Measurements from ENCODE around the gene OIT3.

GRCh38 chr10:72981882-72982529, 88.5 kb downstream of the OIT3 start:
- no peak for TF ChIP-seq EZH2 (IDR thresholded peaks at IDR 0.05; ENCODE audit: low read length, unreplicated experiment)
- TF ChIP-seq CTCF (conservative IDR thresholded peaks at IDR 0.05; ENCODE audit: low read depth, low read length), result no peak
